Measurements from ENCODE around the gene KANK3.

DNA sequence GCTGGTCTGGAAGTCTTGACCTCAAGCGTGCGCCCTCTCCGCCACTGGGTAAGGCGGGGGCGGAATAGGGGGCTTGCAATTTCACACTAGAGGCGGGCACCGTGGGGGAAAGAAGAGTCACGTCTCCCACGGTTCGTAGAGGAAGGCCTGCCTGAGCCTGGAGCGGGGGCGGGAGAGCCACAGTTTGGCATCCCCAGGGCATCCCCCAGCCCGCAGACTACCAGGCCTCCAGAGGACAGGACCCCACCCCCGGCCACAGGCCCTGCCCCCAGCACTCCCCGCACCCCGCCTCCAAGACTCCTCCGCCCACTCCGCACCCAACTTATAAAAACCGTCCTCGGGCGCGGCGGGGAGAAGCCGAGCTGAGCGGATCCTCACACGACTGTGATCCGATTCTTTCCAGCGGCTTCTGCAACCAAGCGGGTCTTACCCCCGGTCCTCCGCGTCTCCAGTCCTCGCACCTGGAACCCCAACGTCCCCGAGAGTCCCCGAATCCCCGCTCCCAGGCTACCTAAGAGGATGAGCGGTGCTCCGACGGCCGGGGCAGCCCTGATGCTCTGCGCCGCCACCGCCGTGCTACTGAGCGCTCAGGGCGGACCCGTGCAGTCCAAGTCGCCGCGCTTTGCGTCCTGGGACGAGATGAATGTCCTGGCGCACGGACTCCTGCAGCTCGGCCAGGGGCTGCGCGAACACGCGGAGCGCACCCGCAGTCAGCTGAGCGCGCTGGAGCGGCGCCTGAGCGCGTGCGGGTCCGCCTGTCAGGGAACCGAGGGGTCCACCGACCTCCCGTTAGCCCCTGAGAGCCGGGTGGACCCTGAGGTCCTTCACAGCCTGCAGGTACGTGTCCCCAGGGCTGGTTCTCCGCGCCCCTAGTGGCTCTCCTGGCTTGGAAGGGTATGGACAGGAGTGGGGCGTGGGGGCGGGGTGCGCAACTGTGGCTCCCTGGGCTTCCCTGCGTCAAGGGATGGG lies 21.0 kb upstream of the KANK3 start, which contains the start of gene ANGPTL4:
- TF ChIP-seq CTCF (conservative IDR thresholded peaks at IDR 0.05; ENCODE audit: low read length) (no peak), EZH2phosphoT487 (IDR thresholded peaks at IDR 0.05; ENCODE audit: borderline replicate concordance) (no peak)

Data from Loucy (cell line).